ENCODE data around the gene RTL5. TPM values are rescaled to one million over a fixed set of nuclear protein-coding genes. Genes with fewer than 3 reads are reported as not detected.
A peak's percentile ranks its signal among the peaks of the same experiment; 100 is the strongest.

RTL5 gene
- total RNA-seq, 1 donor from 2014 or later = 5.1 TPM

GRCh38 chrX:72110051-72110875, 21.5 kb downstream of the RTL5 start:
- DNase-seq (ENCODE audit: low spot score) = no peak

- no peak for DNase-seq (ENCODE audit: low spot score)
Observed at GRCh38 chrX:72108666-72109065, 23.0 kb downstream of the RTL5 start.

- DNase-seq (ENCODE audit: low spot score) = no peak
Observed at GRCh38 chrX:72107841-72108595, 23.7 kb downstream of the RTL5 start.

- no peak for DNase-seq (ENCODE audit: low spot score)
Observed at GRCh38 chrX:72107320-72107719, 24.4 kb downstream of the RTL5 start.

- no peak for DNase-seq (ENCODE audit: low spot score)
Observed at GRCh38 chrX:72105436-72105835, 26.3 kb downstream of the RTL5 start.

GRCh38 chrX:72102760-72103159, 29.0 kb downstream of the RTL5 start:
- no peak for DNase-seq (ENCODE audit: low spot score)

- DNase-seq (ENCODE audit: low spot score) = no peak
Observed at GRCh38 chrX:72102126-72102525, 29.6 kb downstream of the RTL5 start.

GRCh38 chrX:72101597-72102037, 30.1 kb downstream of the RTL5 start:
- no peak for DNase-seq (ENCODE audit: low spot score)

GRCh38 chrX:72100824-72101351, 30.8 kb downstream of the RTL5 start:
- DNase-seq (ENCODE audit: low spot score) = no peak

- DNase-seq (ENCODE audit: low spot score) = no peak
Observed at GRCh38 chrX:72100051-72100755, 31.5 kb downstream of the RTL5 start.

- DNase-seq (ENCODE audit: low spot score) = no peak
Observed at GRCh38 chrX:72097098-72097497, 34.6 kb downstream of the RTL5 start.

GRCh38 chrX:72095370-72095769, 36.3 kb downstream of the RTL5 start:
- no peak for DNase-seq (ENCODE audit: low spot score)

GRCh38 chrX:72094894-72095293, 36.8 kb downstream of the RTL5 start:
- DNase-seq (ENCODE audit: low spot score) = peak; percentile 60

- DNase-seq (ENCODE audit: low spot score) = no peak
Observed at GRCh38 chrX:72089254-72089653, 42.5 kb downstream of the RTL5 start.

- DNase-seq (ENCODE audit: low spot score) = no peak
Observed at GRCh38 chrX:72088761-72089160, 43.0 kb downstream of the RTL5 start.

GRCh38 chrX:72086995-72087394, 44.7 kb downstream of the RTL5 start:
- DNase-seq (ENCODE audit: low spot score) = no peak

GRCh38 chrX:72084114-72084513, 47.6 kb downstream of the RTL5 start:
- no peak for DNase-seq (ENCODE audit: low spot score)

- DNase-seq (ENCODE audit: low spot score) = no peak
Observed at GRCh38 chrX:72083291-72083690, 48.4 kb downstream of the RTL5 start.

GRCh38 chrX:72081605-72082320, 50.0 kb downstream of the RTL5 start:
- DNase-seq (ENCODE audit: low spot score) = no peak

- DNase-seq (ENCODE audit: low spot score) = no peak
Observed at GRCh38 chrX:72080800-72081199, 50.9 kb downstream of the RTL5 start.

GRCh38 chrX:72080150-72080549, 51.6 kb downstream of the RTL5 start:
- DNase-seq (ENCODE audit: low spot score) = no peak
